H1 (cell line): ENCODE results near the gene OXA1L. TPM values are rescaled to one million over a fixed set of nuclear protein-coding genes. Genes with fewer than 3 reads are reported as not detected.

Experiments
- BACH1 ChIP-seq: IDR thresholded peaks from 2 replicates; pipeline ENCODE4 v1.6.1; 2012; ENCODE audit warnings: low read length, improper control_type of control experiment
- BCL11A ChIP-seq, 2 experiments: IDR thresholded peaks; one replicate each; pipeline ENCODE4 v1.6.1; 2011; ENCODE audit warnings: low read depth in 2 of 2, low read length in 2 of 2, mild to moderate bottlenecking in 2 of 2
- CEBPB ChIP-seq: IDR thresholded peaks from 2 replicates; pipeline ENCODE4 v1.6.1; 2012; ENCODE audit warnings: low read depth, low read length
- CHD2 ChIP-seq: IDR thresholded peaks from 2 replicates; pipeline ENCODE4 v1.6.1; 2012; ENCODE audit warnings: low read length, improper control_type of control experiment
- CREB1 ChIP-seq: IDR thresholded peaks from 2 replicates; pipeline ENCODE4 v1.6.1; 2012; ENCODE audit warnings: inconsistent platforms
- CTBP2 ChIP-seq: IDR thresholded peaks from 2 replicates; pipeline ENCODE4 v1.7.0; 2011; ENCODE audit warnings: borderline replicate concordance, mild to moderate bottlenecking, moderate library complexity, mixed read lengths, low read length; ENCODE audit not compliant: insufficient read depth, insufficient read length
- E2F6 ChIP-seq: IDR thresholded peaks from 2 replicates; pipeline ENCODE4 v1.6.1; 2012; ENCODE audit warnings: inconsistent platforms
- EGR1 ChIP-seq: IDR thresholded peaks from 2 replicates; pipeline ENCODE4 v1.6.1; 2011; ENCODE audit warnings: low read depth, low read length, borderline replicate concordance
- FOSL1 ChIP-seq: IDR thresholded peaks from 2 replicates; pipeline ENCODE4 v1.6.1; 2011; ENCODE audit warnings: mild to moderate bottlenecking, low read depth, low read length, moderate library complexity; ENCODE audit not compliant: insufficient read depth
- HDAC2 ChIP-seq, 2 experiments: fragments of 300-600 bp in 1 of 2; sonication (generic) in 1 of 2; IDR thresholded peaks; 2 replicates each; pipeline ENCODE4 v1.6.1; 2011 to 2012; ENCODE audit warnings: low read depth in 2 of 2, low read length in 2 of 2, mild to moderate bottlenecking in 2 of 2, moderate library complexity in 2 of 2, borderline replicate concordance in 1 of 2, inconsistent platforms in 1 of 2
- JUN ChIP-seq: IDR thresholded peaks from 2 replicates; pipeline ENCODE4 v1.6.1; 2011; ENCODE audit warnings: low read depth, mild to moderate bottlenecking, improper control_type of control experiment, low read length
- JUND ChIP-seq: IDR thresholded peaks from 2 replicates; pipeline ENCODE4 v1.6.1; 2011; ENCODE audit warnings: mild to moderate bottlenecking, improper control_type of control experiment, low read length
- MAX ChIP-seq: IDR thresholded peaks from 2 replicates; pipeline ENCODE4 v1.6.1; 2012; ENCODE audit warnings: inconsistent platforms
- POLR2A ChIP-seq, 2 experiments: IDR thresholded peaks; 1 replicate in 1 of 2; 2 replicates in 1 of 2; pipeline ENCODE4 v1.6.1; 2011; ENCODE audit warnings: low read depth in 2 of 2, low read length in 2 of 2, mild to moderate bottlenecking in 2 of 2; ENCODE audit errors: control extremely low read depth in 1 of 2
- POLR2AphosphoS5 ChIP-seq: IDR thresholded peaks from 2 replicates; pipeline ENCODE4 v1.6.1; 2011; ENCODE audit warnings: low read depth, low read length
- RNF2 ChIP-seq: fragments of 200-900, 300-1000 bp; sonication (generic); IDR thresholded peaks from 2 replicates; pipeline ENCODE4 v1.7.1; 2016; ENCODE audit warnings: borderline replicate concordance, low read depth, mild to moderate bottlenecking, antibody characterized with exemption, low read length; ENCODE audit not compliant: poor library complexity, severe bottlenecking; ENCODE audit errors: missing control alignments
- SRF ChIP-seq: IDR thresholded peaks from 2 replicates; pipeline ENCODE4 v1.6.1; 2011; ENCODE audit warnings: mild to moderate bottlenecking, low read depth, low read length, moderate library complexity
- SUZ12 ChIP-seq: fragments of 200-600 bp; sonication (generic); IDR thresholded peaks from 2 replicates; pipeline ENCODE4 v1.6.1; 2012; ENCODE audit warnings: mild to moderate bottlenecking, inconsistent platforms, low read length, moderate library complexity, mixed read lengths
- TAF1 ChIP-seq: IDR thresholded peaks from 2 replicates; pipeline ENCODE4 v1.6.1; 2011; ENCODE audit warnings: mild to moderate bottlenecking, low read depth, low read length
- TAF7 ChIP-seq: optimal IDR thresholded peaks from 2 replicates; pipeline ENCODE3; 2011; ENCODE audit warnings: low read depth, mild to moderate bottlenecking, inconsistent platforms, low read length, moderate library complexity, borderline replicate concordance
- TEAD4 ChIP-seq: IDR thresholded peaks from 2 replicates; pipeline ENCODE4 v1.6.1; 2012; ENCODE audit warnings: low read depth, low read length, inconsistent platforms, mixed read lengths
- ZNF274 ChIP-seq: IDR thresholded peaks from 2 replicates; pipeline ENCODE4 v1.7.0; 2012; ENCODE audit warnings: low read length, borderline replicate concordance; ENCODE audit errors: extremely low read depth
- polyA plus RNA-seq, 7 experiments: library from polyadenylated mRNA; depleted of rRNA in 3 of 7; stranded (reverse) in 5 of 7; unstranded in 2 of 7; fragments of >200 nt in 5 of 7; fragments of 200-250 nt in 2 of 7; gene quantifications; 1 replicate in 5 of 7; 2 replicates in 1 of 7; 4 replicates in 1 of 7; pipeline versions ENCODE4 v1.2.1 to v1.2.3, GENCODE V29; 2011 to 2013; ENCODE audit warnings: missing spikeins in 2 of 7, mixed read lengths in 2 of 7
- total RNA-seq: library from RNA; stranded (reverse); fragmentation: NEBNext Ultra II Directional; extraction: Animal tissue kit (Norgen Biotek cat#: 25700); gene quantifications from 2 replicates; pipeline ENCODE4 v1.2.1, GENCODE V29; 2021

OXA1L gene
- total and polyA plus RNA-seq, 2 of the 8 experiments (the other 6 are each of a cell fraction or from before 2014, with no cell fraction given), result 125 to 199 TPM

DNA sequence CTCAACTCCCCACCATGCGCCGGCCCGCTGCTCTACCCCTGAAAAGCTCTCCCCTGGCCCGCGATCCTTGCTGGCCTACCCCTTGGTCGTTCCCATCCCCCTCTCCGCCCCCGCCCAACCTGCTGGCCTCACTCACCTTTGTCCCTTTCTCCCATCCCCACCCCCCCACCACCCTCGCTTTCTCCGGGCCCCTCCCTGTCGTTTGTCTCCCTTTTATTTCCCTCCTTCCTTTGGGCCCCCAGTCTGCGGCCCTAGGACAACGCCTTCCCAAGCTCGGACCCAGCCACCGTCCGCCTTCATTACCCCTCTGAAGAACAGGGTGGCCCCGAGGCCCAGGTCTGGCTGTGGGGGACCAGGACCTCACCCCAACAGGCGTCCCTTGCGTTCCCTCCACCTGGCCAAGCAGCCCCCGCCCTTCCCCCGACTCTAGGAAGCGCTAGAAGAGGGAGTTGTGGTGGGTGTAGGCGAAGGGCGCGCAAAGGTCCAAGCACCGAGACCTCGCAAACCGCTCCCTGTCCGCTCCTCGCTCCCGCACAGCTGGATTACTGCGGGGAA is 55.6 kb downstream of the OXA1L start (continued):
- TF ChIP-seq CEBPB (no peak), EGR1 (peak; percentile 89), HDAC2 (IDR thresholded peaks at IDR 0.05; ENCODE audit: borderline replicate concordance in 1 of 2, low read depth in 2 of 2, low read length in 2 of 2) (no peak), FOSL1 (no peak), MAX (peak; percentile 54), CTBP2 (no peak), JUN (no peak), E2F6 (peak; percentile 57), TAF1 (peak; percentile 53; the same call in 1 of the 2 replicates), TAF7 (no peak), RNF2 (no peak), JUND (no peak), POLR2AphosphoS5 (peak; percentile 75), POLR2A (IDR thresholded peaks at IDR 0.05; ENCODE audit: control extremely low read depth in 1 of 2, low read depth in 2 of 2, low read length in 2 of 2) (peak in 1 of 2 experiments; percentile 81; a peak in 2 of 3 replicates), SUZ12 (no peak), BACH1 (no peak), BCL11A (IDR thresholded peaks at IDR 0.05; ENCODE audit: low read depth in 2 of 2, low read length in 2 of 2) (no peak), ZNF274 (no peak), CREB1 (no peak), TEAD4 (no peak), SRF (no peak), CHD2 (peak; percentile 41; the same call in 1 of the 2 replicates)
- TF ChIP-seq, all 59 proteins: peak for 10
